CD14-positive monocyte (primary cell): ENCODE measurements around the gene XYLT1. TPM values are rescaled to one million over a fixed set of nuclear protein-coding genes. Genes with fewer than 3 reads are reported as not detected.

Experiments
- DNase-seq, 3 donors: peaks; one replicate each; pipeline ENCODE4 v3.0.0-alpha.2; 2011 to 2022
- H2AFZ ChIP-seq: 2 replicates; pipeline ENCODE4 v1.6.0; 2012; ENCODE audit warnings: mild to moderate bottlenecking, low read depth, low read length, inconsistent platforms; ENCODE audit not compliant: insufficient read depth, poor library complexity, severe bottlenecking
- H3K27ac ChIP-seq, 2 donors: 1 replicate in 1 of 2; 2 replicates in 1 of 2; pipeline ENCODE4 v1.5.1; 2012 to 2013; ENCODE audit warnings: low read length in 2 of 2, control low read depth in 1 of 2, inconsistent platforms in 1 of 2, low read depth in 1 of 2, mild to moderate bottlenecking in 1 of 2
- H3K27me3 ChIP-seq, 2 donors: one replicate each; pipeline versions ENCODE4 v1.6.0 to v1.6.1; 2011 to 2013; ENCODE audit warnings: low read length in 2 of 2; ENCODE audit not compliant: control insufficient read depth in 2 of 2, insufficient read depth in 2 of 2
- H3K36me3 ChIP-seq, 2 donors: replicated peaks in 1 of 2; 1 replicate in 1 of 2; 2 replicates in 1 of 2; pipeline versions ENCODE4 v1.5.1 to v1.6.1; 2012 to 2013; ENCODE audit warnings: low read length in 2 of 2, control low read depth in 1 of 2, inconsistent platforms in 1 of 2, mild to moderate bottlenecking in 1 of 2; ENCODE audit not compliant: insufficient read depth in 2 of 2, control insufficient read depth in 1 of 2
- H3K4me1 ChIP-seq, 2 donors: 1 replicate in 1 of 2; 2 replicates in 1 of 2; pipeline versions ENCODE4 v1.5.1 to v1.6.1; 2012 to 2013; ENCODE audit warnings: low read length in 2 of 2, control low read depth in 1 of 2, inconsistent platforms in 1 of 2, mild to moderate bottlenecking in 1 of 2, moderate library complexity in 1 of 2; ENCODE audit not compliant: insufficient read depth in 2 of 2, control insufficient read depth in 1 of 2
- H3K4me2 ChIP-seq: replicated peaks from 2 replicates; pipeline ENCODE3; 2012; ENCODE audit warnings: low read length, moderate library complexity, mild to moderate bottlenecking; ENCODE audit not compliant: poor library complexity, severe bottlenecking; ENCODE audit errors: extremely low read depth
- H3K4me3 ChIP-seq, 3 experiments: fragments of 200-600 bp in 1 of 3; sonication (generic) in 1 of 3; replicated peaks in 1 of 3; 1 replicate in 2 of 3; 2 replicates in 1 of 3; pipeline ENCODE4 v1.5.1; 2011 to 2013; ENCODE audit warnings: low read length in 3 of 3, mild to moderate bottlenecking in 3 of 3, control low read depth in 2 of 3, low read depth in 2 of 3, inconsistent platforms in 1 of 3, moderate library complexity in 1 of 3
- H3K79me2 ChIP-seq: 2 replicates; pipeline ENCODE4 v1.6.0; 2012; ENCODE audit warnings: mild to moderate bottlenecking, control low read depth, inconsistent platforms, low read length, moderate library complexity; ENCODE audit not compliant: insufficient read depth
- H3K9ac ChIP-seq: 2 replicates; pipeline ENCODE4 v1.6.0; 2017; ENCODE audit warnings: low read length, mild to moderate bottlenecking; ENCODE audit not compliant: insufficient read depth, poor library complexity, severe bottlenecking
- H3K9me3 ChIP-seq, 2 donors: replicated peaks in 1 of 2; 1 replicate in 1 of 2; 2 replicates in 1 of 2; pipeline versions ENCODE4 v1.5.1 to v1.6.1; 2012 to 2013; ENCODE audit warnings: low read length in 2 of 2, control low read depth in 1 of 2; ENCODE audit not compliant: control insufficient read depth in 1 of 2, insufficient read depth in 1 of 2
- H4K20me1 ChIP-seq: 2 replicates; pipeline ENCODE4 v1.6.0; 2012; ENCODE audit warnings: mild to moderate bottlenecking, low read length, control low read depth, moderate library complexity; ENCODE audit not compliant: insufficient read depth
- H3K27ac Mint-ChIP-seq, 7 donors: one replicate each; pipeline ENCODE4 v1.8.0; 2020; ENCODE audit warnings: mild to moderate bottlenecking in 7 of 7, mixed read lengths in 7 of 7, moderate library complexity in 6 of 7, inconsistent platforms in 2 of 7
- H3K27me3 Mint-ChIP-seq, 3 donors: one replicate each; pipeline ENCODE4 v1.8.0; 2021 to 2022; ENCODE audit warnings: low read depth in 3 of 3, mild to moderate bottlenecking in 3 of 3, mixed read lengths in 3 of 3, moderate library complexity in 3 of 3, inconsistent platforms in 1 of 3
- H3K36me3 Mint-ChIP-seq, 2 donors: one replicate each; pipeline ENCODE4 v1.8.0; 2020; ENCODE audit warnings: mixed read lengths in 2 of 2, inconsistent platforms in 1 of 2, mild to moderate bottlenecking in 1 of 2
- H3K4me1 Mint-ChIP-seq: one replicate; pipeline ENCODE4 v1.8.0; 2020; ENCODE audit warnings: mild to moderate bottlenecking, mixed read lengths
- H3K4me3 Mint-ChIP-seq, 2 donors: one replicate each; pipeline ENCODE4 v1.8.0; 2020; ENCODE audit warnings: mild to moderate bottlenecking in 2 of 2, mixed read lengths in 2 of 2, moderate library complexity in 1 of 2
- H3K9me3 Mint-ChIP-seq, 7 donors: one replicate each; pipeline ENCODE4 v1.8.0; 2020 to 2022; ENCODE audit warnings: mixed read lengths in 7 of 7, mild to moderate bottlenecking in 6 of 7, moderate library complexity in 6 of 7, inconsistent platforms in 2 of 7
- WGBS: methylation state at CpG from one replicate; pipeline ENCODE4 v1.1.5; 2013; ENCODE audit warnings: missing lambda C conversion rate; ENCODE audit not compliant: insufficient coverage; 5-methylcytosine and 5-hydroxymethylcytosine counted together
- intact Hi-C, 2 donors: fragments of 100-400 bp; cut with micrococcal nuclease; formaldehyde crosslinking; loops; one replicate each; pipeline versions ENCODE4 v1.15.0 to v1.15.1; 2023
- polyA plus RNA-seq, 3 donors: library from polyadenylated mRNA; depleted of rRNA in 1 of 3; unstranded in 2 of 3; stranded (reverse) in 1 of 3; fragments of 300-500 nt in 2 of 3; fragments of >200 nt in 1 of 3; fragmentation: Illumina TruSeq in 2 of 3; gene quantifications; 1 replicate in 2 of 3; 2 replicates in 1 of 3; pipeline ENCODE4 v1.2.3, GENCODE V29; 2012 to 2021
- TF ChIP-seq, protein P1 (sequence below): fragments of 200-600 bp; IDR thresholded peaks from one replicate; pipeline ENCODE4 v1.8.0; 2022; ENCODE audit warnings: antibody characterized with exemption, mild to moderate bottlenecking

Gene XYLT1
- polyA plus RNA-seq, 3 donors: 0.51 to 9.4 (median 1.6) TPM

GRCh38 chr16:17177242-17177958 lies 293.4 kb downstream of the XYLT1 start:
- TF ChIP-seq, protein P1, sequence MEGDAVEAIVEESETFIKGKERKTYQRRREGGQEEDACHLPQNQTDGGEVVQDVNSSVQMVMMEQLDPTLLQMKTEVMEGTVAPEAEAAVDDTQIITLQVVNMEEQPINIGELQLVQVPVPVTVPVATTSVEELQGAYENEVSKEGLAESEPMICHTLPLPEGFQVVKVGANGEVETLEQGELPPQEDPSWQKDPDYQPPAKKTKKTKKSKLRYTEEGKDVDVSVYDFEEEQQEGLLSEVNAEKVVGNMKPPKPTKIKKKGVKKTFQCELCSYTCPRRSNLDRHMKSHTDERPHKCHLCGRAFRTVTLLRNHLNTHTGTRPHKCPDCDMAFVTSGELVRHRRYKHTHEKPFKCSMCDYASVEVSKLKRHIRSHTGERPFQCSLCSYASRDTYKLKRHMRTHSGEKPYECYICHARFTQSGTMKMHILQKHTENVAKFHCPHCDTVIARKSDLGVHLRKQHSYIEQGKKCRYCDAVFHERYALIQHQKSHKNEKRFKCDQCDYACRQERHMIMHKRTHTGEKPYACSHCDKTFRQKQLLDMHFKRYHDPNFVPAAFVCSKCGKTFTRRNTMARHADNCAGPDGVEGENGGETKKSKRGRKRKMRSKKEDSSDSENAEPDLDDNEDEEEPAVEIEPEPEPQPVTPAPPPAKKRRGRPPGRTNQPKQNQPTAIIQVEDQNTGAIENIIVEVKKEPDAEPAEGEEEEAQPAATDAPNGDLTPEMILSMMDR: no peak
- Histone ChIP-seq H3K9ac (no peak overlapping the region), H3K4me1 (peaks cover 45 to 50% of the 10 kb centered on the region in 2 donors), H3K27ac (peak overlapping the region in 1 of 2 donors; percentile 66), H4K20me1 (no peaks in the 10 kb centered on the region), H3K79me2 (peaks cover 35% of the 10 kb centered on the region), H3K9me3 (no peaks in the 10 kb centered on the region), H3K27me3 (no peaks in the 10 kb centered on the region), H3K4me2 (no peak overlapping the region), H2AFZ (no peak overlapping the region), H3K36me3 (peaks cover 0 to 25% of the 10 kb centered on the region in 2 donors), H3K4me3 (peak overlapping the region in 1 of 3 experiments; percentile 10)
- 78% methylated on average over 4 of the region's 6 CpGs for WGBS
- H3K4me1 Mint-ChIP-seq: peaks cover 66% of the 10 kb centered on the region
- no peaks in the 10 kb centered on the region for H3K9me3 Mint-ChIP-seq
- H3K27me3 Mint-ChIP-seq: peaks cover 0 to 3% (median 1%) of the 10 kb centered on the region in 3 donors
- intact Hi-C loops: no loop called here
- peak overlapping the region in 4 of 7 donors; percentile 24 to 82 (median 67) for H3K27ac Mint-ChIP-seq
- DNase-seq: peak in 1 of 3 donors; percentile 44
- H3K4me3 Mint-ChIP-seq: no peak overlapping the region
- peaks cover 26 to 41% of the 10 kb centered on the region in 2 donors for H3K36me3 Mint-ChIP-seq

- Mint-ChIP-seq H3K9me3 (peaks cover 0 to 1% (median 0%) of the 10 kb centered on the region in 7 donors), H3K27me3 (peaks cover 0 to 3% (median 1%) of the 10 kb centered on the region in 3 donors), H3K27ac (peak overlapping the region in 3 of 7 donors; percentile 21 to 38 (median 28)), H3K36me3 (peaks cover 19 to 35% of the 10 kb centered on the region in 2 donors), H3K4me1 (peaks cover 73% of the 10 kb centered on the region), H3K4me3 (no peak overlapping the region)
- TF ChIP-seq, protein P1: no peak
- H3K79me2 ChIP-seq: peaks cover 35% of the 10 kb centered on the region
- no peaks in the 10 kb centered on the region for H3K27me3 ChIP-seq
- H3K4me1 ChIP-seq: peaks cover 56 to 62% of the 10 kb centered on the region in 2 donors
- intact Hi-C loops: no loop called here
- no peak overlapping the region for H3K4me3 ChIP-seq
- H3K4me2 ChIP-seq: no peak overlapping the region
- no peaks in the 10 kb centered on the region for H4K20me1 ChIP-seq
- H2AFZ ChIP-seq: no peak overlapping the region
- H3K9ac ChIP-seq: no peak overlapping the region
- no peak for DNase-seq
- H3K9me3 ChIP-seq: no peaks in the 10 kb centered on the region
- WGBS: 93% methylated on average over 6 of the region's 6 CpGs
- H3K36me3 ChIP-seq: peaks cover 0 to 13% of the 10 kb centered on the region in 2 donors
- H3K27ac ChIP-seq: peak overlapping the region in 1 of 2 donors; percentile 25
These were observed 294.6 kb downstream of the XYLT1 start for GRCh38 chr16:17176199-17176598.
